Neuronal stem cell (in vitro differentiated cells): ENCODE results near the gene C4BPA.

Source experiments
- DNase-seq: peaks from one replicate; pipeline ENCODE4 v3.0.0-alpha.2; 2013; ENCODE audit warnings: low spot score
- H2AFZ ChIP-seq: one replicate; pipeline ENCODE4 v1.6.1; 2013; ENCODE audit warnings: mild to moderate bottlenecking, low read length, inconsistent platforms
- H2AK5ac ChIP-seq: 2 replicates; pipeline ENCODE4 v1.6.1; 2013; ENCODE audit warnings: low read depth, mild to moderate bottlenecking, inconsistent platforms, low read length, moderate library complexity, mixed read lengths
- H2BK120ac ChIP-seq: 2 replicates; pipeline ENCODE4 v1.6.1; 2013; ENCODE audit warnings: low read depth, mild to moderate bottlenecking, inconsistent platforms, low read length, moderate library complexity, mixed read lengths
- H2BK12ac ChIP-seq: one replicate; pipeline ENCODE4 v1.6.1; 2013; ENCODE audit warnings: low read length, inconsistent platforms
- H2BK15ac ChIP-seq: 2 replicates; pipeline ENCODE4 v1.6.1; 2013; ENCODE audit warnings: mild to moderate bottlenecking, low read length, inconsistent platforms, mixed read lengths
- H2BK5ac ChIP-seq: one replicate; pipeline ENCODE4 v1.6.1; 2013; ENCODE audit warnings: inconsistent platforms, mild to moderate bottlenecking, low read length, moderate library complexity
- H3K14ac ChIP-seq: one replicate; pipeline ENCODE4 v1.6.1; 2013; ENCODE audit warnings: low read length, inconsistent platforms
- H3K18ac ChIP-seq: 2 replicates; pipeline ENCODE4 v1.6.1; 2013; ENCODE audit warnings: low read length, inconsistent platforms
- H3K23ac ChIP-seq: 2 replicates; pipeline ENCODE4 v1.6.1; 2013; ENCODE audit warnings: low read depth, mild to moderate bottlenecking, mixed read lengths, low read length, inconsistent platforms; ENCODE audit not compliant: poor library complexity
- H3K27ac ChIP-seq: replicated peaks from 3 replicates; pipeline ENCODE4 v1.5.1; 2013; ENCODE audit warnings: low read length, inconsistent platforms
- H3K27me3 ChIP-seq, 3 experiments: 2 replicates each; pipeline ENCODE4 v1.6.1; 2013; ENCODE audit warnings: low read length in 3 of 3, mild to moderate bottlenecking in 2 of 3, inconsistent platforms in 1 of 3, low read depth in 1 of 3, mixed read lengths in 1 of 3, moderate library complexity in 1 of 3; ENCODE audit not compliant: control insufficient read depth in 3 of 3, insufficient read depth in 3 of 3
- H3K36me3 ChIP-seq, 2 donors: replicated peaks in 1 of 2; 2 replicates each; pipeline ENCODE4 v1.6.1; 2013; ENCODE audit warnings: low read length in 2 of 2; ENCODE audit not compliant: control insufficient read depth in 2 of 2, insufficient read depth in 2 of 2
- H3K4ac ChIP-seq: 2 replicates; pipeline ENCODE4 v1.6.1; 2013; ENCODE audit warnings: inconsistent platforms, mild to moderate bottlenecking, low read length, moderate library complexity
- H3K4me1 ChIP-seq, 2 donors: 1 replicate in 1 of 2; 2 replicates in 1 of 2; pipeline ENCODE4 v1.6.1; 2013; ENCODE audit warnings: low read length in 2 of 2, low read depth in 1 of 2; ENCODE audit not compliant: control insufficient read depth in 2 of 2, insufficient read depth in 1 of 2
- H3K4me2 ChIP-seq: one replicate; pipeline ENCODE4 v1.6.1; 2013; ENCODE audit warnings: mild to moderate bottlenecking, low read length, inconsistent platforms; ENCODE audit not compliant: insufficient read depth, poor library complexity, severe bottlenecking
- H3K4me3 ChIP-seq, 2 donors: 2 replicates each; pipeline ENCODE4 v1.5.1; 2013; ENCODE audit warnings: low read length in 2 of 2, mild to moderate bottlenecking in 2 of 2, inconsistent platforms in 1 of 2, moderate library complexity in 1 of 2
- H3K79me1 ChIP-seq: one replicate; pipeline ENCODE4 v1.6.1; 2013; ENCODE audit warnings: low read depth, mild to moderate bottlenecking, inconsistent platforms, low read length, moderate library complexity
- H3K9ac ChIP-seq: one replicate; pipeline ENCODE4 v1.6.1; 2013; ENCODE audit warnings: mild to moderate bottlenecking, low read depth, low read length, inconsistent platforms; ENCODE audit not compliant: poor library complexity
- H3K9me3 ChIP-seq, 2 donors: replicated peaks in 1 of 2; 2 replicates each; pipeline versions ENCODE3 to v1.6.1; 2013; ENCODE audit warnings: low read length in 2 of 2, mild to moderate bottlenecking in 2 of 2, inconsistent platforms in 1 of 2, low read depth in 1 of 2, mixed read lengths in 1 of 2, moderate library complexity in 1 of 2; ENCODE audit not compliant: control insufficient read depth in 2 of 2, insufficient read depth in 1 of 2
- H4K8ac ChIP-seq: one replicate; pipeline ENCODE4 v1.6.1; 2013; ENCODE audit warnings: low read depth, mild to moderate bottlenecking, inconsistent platforms, low read length, moderate library complexity
- H4K91ac ChIP-seq: one replicate; pipeline ENCODE4 v1.6.1; 2013; ENCODE audit warnings: low read length, low read depth, mild to moderate bottlenecking, inconsistent platforms; ENCODE audit not compliant: poor library complexity
- WGBS, 2 donors: extraction: QIAGEN DNeasy Blood & Tissue Kit; methylation state at CpG; one replicate each; pipeline ENCODE4 v1.1.7; 2013; ENCODE audit warnings: missing lambda C conversion rate in 2 of 2, mixed read lengths in 1 of 2; ENCODE audit not compliant: insufficient read length in 2 of 2, insufficient replicate concordance in 1 of 2; ENCODE audit errors: extremely low coverage in 2 of 2; 5-methylcytosine and 5-hydroxymethylcytosine counted together

The C4BPA gene

DNA sequence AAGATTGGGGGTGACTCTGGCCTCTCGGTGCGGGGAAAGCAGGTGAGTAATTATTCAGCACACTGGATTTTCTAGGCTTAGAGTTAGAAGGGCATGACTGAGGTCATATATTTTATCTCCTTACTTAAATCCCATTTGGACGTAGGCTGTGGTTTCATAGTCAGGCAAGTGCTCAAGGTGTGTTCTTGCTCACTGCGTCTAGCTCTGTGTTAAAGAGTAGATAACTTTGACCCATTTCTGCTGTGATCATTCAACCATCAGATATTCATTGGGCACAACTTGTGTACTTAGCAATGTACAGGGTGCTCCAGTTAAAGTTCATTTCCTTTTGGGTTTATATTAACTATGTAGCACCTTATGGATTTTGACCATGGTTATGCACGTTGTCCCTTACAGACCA is 36.4 kb upstream of the C4BPA start:
- Histone ChIP-seq H2BK5ac (no peak overlapping the region), H4K91ac (no peak overlapping the region), H3K9me3 (no peaks in the 10 kb centered on the region), H3K4ac (no peak overlapping the region), H3K27me3 (no peaks in the 10 kb centered on the region), H3K23ac (no peak overlapping the region), H2BK12ac (no peak overlapping the region), H3K79me1 (no peaks in the 10 kb centered on the region), H2BK120ac (no peak overlapping the region), H3K18ac (no peak overlapping the region), H3K4me3 (no peak overlapping the region), H2AK5ac (no peak overlapping the region), H3K14ac (no peak overlapping the region), H2AFZ (no peak overlapping the region), H2BK15ac (no peak overlapping the region), H3K4me1 (no peaks in the 10 kb centered on the region), H3K4me2 (no peak overlapping the region), H3K27ac (no peak overlapping the region), H3K36me3 (peaks cover 3 to 6% of the 10 kb centered on the region in 2 donors), H4K8ac (no peak overlapping the region), H3K9ac (no peak overlapping the region)
- DNase-seq: no peak
- no CpG with 5 or more reads among the region's 5 CpGs for WGBS, 2 donors

DNA sequence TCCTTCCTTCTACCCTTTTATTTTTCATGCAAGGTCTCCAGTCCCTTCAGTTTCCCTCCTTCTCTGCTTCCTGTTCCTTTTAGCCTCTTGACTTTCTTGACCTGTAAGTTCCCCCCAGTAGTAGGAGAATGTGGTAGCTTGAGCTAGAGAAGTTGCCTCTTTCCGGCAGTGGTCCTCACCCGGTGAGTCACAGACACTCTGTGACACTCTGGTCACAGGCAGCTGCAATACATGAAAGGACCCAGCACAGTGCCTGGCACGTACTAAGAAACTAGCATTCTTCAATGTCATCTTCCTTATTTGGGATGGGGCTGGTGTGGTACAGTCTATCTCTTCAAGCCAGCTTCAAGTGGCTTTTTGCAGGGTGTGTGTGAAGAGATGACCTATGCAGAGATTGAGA is 35.0 kb upstream of the C4BPA start:
- no peak overlapping the region for H3K4ac ChIP-seq
- H3K18ac ChIP-seq: no peak overlapping the region
- peaks cover 2 to 6% of the 10 kb centered on the region in 2 donors for H3K36me3 ChIP-seq
- H2BK12ac ChIP-seq: no peak overlapping the region
- H3K4me1 ChIP-seq: no peaks in the 10 kb centered on the region
- no peak overlapping the region for H3K23ac ChIP-seq
- no peak overlapping the region for H3K9ac ChIP-seq
- no peaks in the 10 kb centered on the region for H3K27me3 ChIP-seq
- no peak overlapping the region for H3K4me2 ChIP-seq
- H4K91ac ChIP-seq: no peak overlapping the region
- no peak for DNase-seq
- H3K9me3 ChIP-seq: no peaks in the 10 kb centered on the region
- no peak overlapping the region for H2AFZ ChIP-seq
- no CpG with 5 or more reads among the region's 3 CpGs for WGBS, 2 donors
- H3K79me1 ChIP-seq: no peaks in the 10 kb centered on the region
- H2BK5ac ChIP-seq: no peak overlapping the region
- H2BK15ac ChIP-seq: no peak overlapping the region
- no peak overlapping the region for H4K8ac ChIP-seq
- H3K14ac ChIP-seq: no peak overlapping the region
- H3K27ac ChIP-seq: no peak overlapping the region
- no peak overlapping the region for H3K4me3 ChIP-seq
- H2BK120ac ChIP-seq: no peak overlapping the region
- no peak overlapping the region for H2AK5ac ChIP-seq

DNA sequence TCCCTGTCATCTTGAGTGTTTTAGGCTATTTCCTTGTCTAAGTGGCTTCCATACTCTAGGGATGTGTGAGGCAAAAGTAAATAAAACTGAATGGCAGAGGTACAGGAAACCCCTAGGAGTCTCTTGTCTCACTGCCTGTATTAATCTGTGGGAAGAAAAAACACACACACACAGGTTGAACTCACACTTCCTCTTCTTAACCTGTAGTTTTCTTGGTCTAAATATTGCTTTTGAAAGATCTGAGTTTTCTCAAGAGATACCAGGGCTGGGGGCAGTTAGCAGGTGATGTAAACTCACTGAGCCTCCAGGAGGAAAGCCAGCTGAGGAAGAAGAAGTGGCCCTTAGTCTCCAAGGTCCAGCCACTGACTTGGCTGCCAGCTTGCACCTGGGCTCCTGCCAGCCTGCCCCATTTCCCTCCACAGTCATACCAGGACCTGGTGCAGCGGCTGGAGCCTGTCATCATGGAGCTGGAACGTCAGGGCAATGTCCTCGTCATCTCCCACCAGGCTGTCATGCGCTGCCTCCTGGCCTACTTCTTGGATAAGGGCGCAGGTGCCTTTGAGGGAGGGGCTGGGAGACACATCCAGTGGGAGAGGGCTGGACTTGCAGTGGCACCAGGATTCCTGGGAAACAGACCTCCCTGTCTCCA is 34.1 kb upstream of the C4BPA start:
- Histone ChIP-seq H4K8ac (no peak overlapping the region), H4K91ac (no peak overlapping the region), H2AK5ac (no peak overlapping the region), H3K4me2 (no peak overlapping the region), H2BK15ac (no peak overlapping the region), H3K18ac (no peak overlapping the region), H3K4me3 (no peak overlapping the region), H3K4me1 (no peaks in the 10 kb centered on the region), H3K79me1 (no peaks in the 10 kb centered on the region), H2AFZ (no peak overlapping the region), H3K27me3 (no peaks in the 10 kb centered on the region), H3K36me3 (peaks cover 2 to 6% of the 10 kb centered on the region in 2 donors), H3K23ac (no peak overlapping the region), H2BK120ac (no peak overlapping the region), H3K27ac (no peak overlapping the region), H3K9ac (no peak overlapping the region), H2BK12ac (no peak overlapping the region), H3K4ac (no peak overlapping the region), H3K9me3 (no peaks in the 10 kb centered on the region), H3K14ac (no peak overlapping the region), H2BK5ac (no peak overlapping the region)
- DNase-seq: no peak
- WGBS, 2 donors: no CpG with 5 or more reads among the region's 5 CpGs

DNA sequence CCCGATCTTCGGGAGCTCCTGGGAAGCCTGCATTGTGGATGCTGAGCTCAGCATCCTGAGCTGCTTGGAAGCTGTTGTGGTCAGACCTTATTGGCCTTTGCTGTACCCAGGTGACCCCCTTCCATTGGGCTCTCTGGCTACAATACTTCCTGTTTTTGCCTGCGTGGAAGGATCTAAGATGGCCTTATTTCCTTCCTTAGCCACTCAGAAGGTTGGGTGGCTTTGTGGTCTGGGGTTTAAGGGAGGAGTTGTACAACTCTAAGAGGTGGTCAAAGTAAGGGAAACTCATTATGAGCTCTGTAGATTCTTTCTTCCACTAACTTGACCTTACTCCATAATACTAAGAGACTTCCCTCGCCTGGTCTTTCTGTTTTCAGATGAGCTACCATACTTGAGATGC is 33.2 kb upstream of the C4BPA start:
- Histone ChIP-seq H3K36me3 (peaks cover 2 to 6% of the 10 kb centered on the region in 2 donors), H3K18ac (no peak overlapping the region), H3K9ac (no peak overlapping the region), H2BK12ac (no peak overlapping the region), H2AFZ (no peak overlapping the region), H2BK5ac (no peak overlapping the region), H3K4ac (no peak overlapping the region), H3K4me3 (no peak overlapping the region), H3K27ac (no peak overlapping the region), H4K8ac (no peak overlapping the region), H2AK5ac (no peak overlapping the region), H3K23ac (no peak overlapping the region), H2BK120ac (no peak overlapping the region), H3K79me1 (no peaks in the 10 kb centered on the region), H3K4me1 (no peaks in the 10 kb centered on the region), H3K9me3 (no peaks in the 10 kb centered on the region), H4K91ac (no peak overlapping the region), H3K27me3 (no peaks in the 10 kb centered on the region), H2BK15ac (no peak overlapping the region), H3K14ac (no peak overlapping the region), H3K4me2 (no peak overlapping the region)
- DNase-seq: no peak
- WGBS, 2 donors: no CpG with 5 or more reads among the region's 4 CpGs
